Spleen (tissue), 3 donors: ENCODE measurements around the gene RRAGB.

Experiments
- POLR2A ChIP-seq, 3 donors: fragments of 450-650 bp; IDR thresholded peaks; one replicate each; pipeline ENCODE4 v1.5.1; 2017; ENCODE audit warnings: antibody characterized with exemption in 3 of 3, mild to moderate bottlenecking in 1 of 3
- POLR2AphosphoS5 ChIP-seq, 3 donors: sonication (generic); formaldehyde crosslinking; IDR thresholded peaks; one replicate each; pipeline ENCODE4 v1.5.1; 2017; ENCODE audit warnings: antibody characterized with exemption in 3 of 3

DNA sequence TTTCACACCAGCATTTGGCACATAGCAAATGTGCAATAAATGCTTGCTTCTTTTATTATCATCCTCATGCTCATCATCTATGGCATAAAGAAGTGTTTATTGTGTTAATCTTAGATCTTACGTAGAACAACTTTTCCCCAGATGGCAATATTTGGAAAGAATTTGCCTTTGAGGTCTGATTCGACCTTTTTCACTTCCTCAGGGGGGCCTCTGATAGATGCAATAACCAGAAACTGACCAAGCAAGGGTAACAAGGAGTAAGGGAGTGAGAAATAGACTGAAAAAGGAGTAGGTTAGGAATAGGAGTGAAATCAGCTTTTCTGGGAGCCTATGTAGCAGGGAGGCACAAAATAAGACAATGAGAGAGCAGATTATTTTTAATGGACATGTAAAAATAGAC lies 70.2 kb downstream of the RRAGB start:
- TF ChIP-seq POLR2AphosphoS5 (IDR thresholded peaks at IDR 0.05) (no peak), POLR2A (IDR thresholded peaks at IDR 0.05) (no peak)
